Activated CD8-positive, alpha-beta memory T cell treated with anti-CD3 and anti-CD28 coated beads for 1 hour (primary cell): ENCODE results near the gene C16orf54.
A peak's percentile ranks its signal among the peaks of the same experiment; 100 is the strongest.
"Not testable (repeated sequence)": the region's sequence is repeated elsewhere in the genome, so short reads cannot be mapped to it uniquely, and the experiment has no call there.

Experiments
- DNase-seq, 2 donors: peaks; one replicate each; pipeline ENCODE4 v3.0.0-alpha.2; 2020; ENCODE audit warnings: low read depth in 1 of 2; ENCODE audit errors: extremely low read depth in 1 of 2

The C16orf54 gene

GRCh38 chr16:29745853-29746345, at the start of gene C16orf54:
TSS of gene C16orf54 (minus strand) at chr16:29745990. CDS start at chr16:29744951, 1,039 bp downstream.
- peak; percentile 83 to 88 for DNase-seq

GRCh38 chr16:29794231-29794710, 48.5 kb upstream of the C16orf54 start:
- no peak for DNase-seq

- not testable (repeated sequence) for DNase-seq
Observed at GRCh38 chr16:29793153-29793552, 47.4 kb upstream of the C16orf54 start.

GRCh38 chr16:29791845-29792807, 46.3 kb upstream of the C16orf54 start:
- no peak for DNase-seq

GRCh38 chr16:29790949-29791844, 45.4 kb upstream of the C16orf54 start:
- DNase-seq = no peak

GRCh38 chr16:29790183-29790948, 44.6 kb upstream of the C16orf54 start, which contains the start of gene KIF22:
TSS of gene KIF22 (plus strand) at chr16:29790751. CDS start at chr16:29790760, 9 bp downstream.
- peak; percentile 99 to 100 for DNase-seq

- no peak for DNase-seq
Observed at GRCh38 chr16:29789775-29790182, 44.0 kb upstream of the C16orf54 start.

GRCh38 chr16:29787155-29787554, 41.4 kb upstream of the C16orf54 start:
- DNase-seq = not testable (repeated sequence)

- peak; percentile 37 to 50 for DNase-seq
Observed at GRCh38 chr16:29784901-29785500, 39.2 kb upstream of the C16orf54 start.

GRCh38 chr16:29784157-29784556, 38.4 kb upstream of the C16orf54 start:
- DNase-seq = no peak

- DNase-seq = not testable (repeated sequence)
Observed at GRCh38 chr16:29783094-29783953, 37.5 kb upstream of the C16orf54 start.

- no peak for DNase-seq
Observed at GRCh38 chr16:29779474-29779873, 33.7 kb upstream of the C16orf54 start.

- no peak for DNase-seq
Observed at GRCh38 chr16:29777576-29778350, 32.0 kb upstream of the C16orf54 start, which contains the start of gene ZG16. TSS of gene ZG16 (plus strand) at chr16:29778256. CDS start at chr16:29779267, 1,011 bp downstream.

GRCh38 chr16:29775742-29776408, 30.1 kb upstream of the C16orf54 start:
- DNase-seq = no peak

GRCh38 chr16:29774730-29775129, 28.9 kb upstream of the C16orf54 start:
- DNase-seq = no peak

- DNase-seq = not testable (repeated sequence)
Observed at GRCh38 chr16:29772330-29772729, 26.5 kb upstream of the C16orf54 start.

GRCh38 chr16:29770250-29770929, 24.6 kb upstream of the C16orf54 start:
- DNase-seq = no peak
